AG04449 (cell line): ENCODE results near the gene HS6ST3.
"Not testable (repeated sequence)": the region's sequence is repeated elsewhere in the genome, so short reads cannot be mapped to it uniquely, and the experiment has no call there.

Experiments used
- CTCF ChIA-PET: fragments of 350-600 bp; formaldehyde crosslinking; extraction: SDS; loops from one replicate; lab custom pipeline; 2021; ENCODE audit warnings: antibody characterized with exemption; lab: Yijun Ruan, JAX
- POLR2A ChIA-PET: fragments of 400-600, 350-600 bp; formaldehyde crosslinking; extraction: SDS; loops from one replicate; lab custom pipeline; 2020; ENCODE audit warnings: antibody characterized with exemption, inconsistent platforms; lab: Yijun Ruan, JAX
- DNase-seq: peaks from one replicate; pipeline ENCODE4 v3.0.0-alpha.2; 2010; ENCODE audit warnings: low read depth, low spot score
- H3K4me3 ChIP-seq: 2 replicates; pipeline ENCODE4 v1.5.1; 2011; ENCODE audit warnings: low read depth, mild to moderate bottlenecking, control low read depth, low read length
- CTCF ChIP-seq: IDR thresholded peaks from one replicate; pipeline ENCODE4 v1.5.1; 2011; ENCODE audit warnings: mild to moderate bottlenecking, moderate library complexity, low read length, control low read depth, inconsistent platforms; ENCODE audit not compliant: insufficient read depth; ENCODE audit errors: missing control alignments

The HS6ST3 gene

GRCh38 chr13:96769874-96770273 lies 680.0 kb downstream of the HS6ST3 start:
- CTCF ChIA-PET, result no interaction called here
- no peak for DNase-seq
- H3K4me3 ChIP-seq, result no peak overlapping the region
- TF ChIP-seq CTCF, result no peak
- POLR2A ChIA-PET, result no interaction called here

- H3K4me3 ChIP-seq, result no peak overlapping the region
- ChIA-PET POLR2A (no interaction called here), CTCF (no interaction called here)
- TF ChIP-seq CTCF, result no peak
- DNase-seq, result no peak
Observed at GRCh38 chr13:96771486-96772367, 681.8 kb downstream of the HS6ST3 start.

GRCh38 chr13:96772426-96772825 lies 682.5 kb downstream of the HS6ST3 start:
- no peak overlapping the region for H3K4me3 ChIP-seq
- ChIA-PET CTCF (no interaction called here), POLR2A (no interaction called here)
- no peak for TF ChIP-seq CTCF
- no peak for DNase-seq

- POLR2A ChIA-PET, CTCF ChIA-PET, DNase-seq, H3K4me3 ChIP-seq: not testable (repeated sequence)
Observed at GRCh38 chr13:96778302-96778701, 688.4 kb downstream of the HS6ST3 start.

- H3K4me3 ChIP-seq, result no peak overlapping the region
- POLR2A ChIA-PET, result no interaction called here
- CTCF ChIA-PET, result no interaction called here
- TF ChIP-seq CTCF, result no peak
- no peak for DNase-seq
Observed at GRCh38 chr13:96779691-96780090, 689.8 kb downstream of the HS6ST3 start.

GRCh38 chr13:96780105-96780504 lies 690.2 kb downstream of the HS6ST3 start:
- H3K4me3 ChIP-seq, result no peak overlapping the region
- TF ChIP-seq CTCF, result no peak
- ChIA-PET CTCF (no interaction called here), POLR2A (no interaction called here)
- DNase-seq, result no peak

GRCh38 chr13:96781141-96781540 lies 691.2 kb downstream of the HS6ST3 start:
- no peak for TF ChIP-seq CTCF
- no peak for DNase-seq
- ChIA-PET POLR2A (no interaction called here), CTCF (no interaction called here)
- no peak overlapping the region for H3K4me3 ChIP-seq
